ENCODE results near the gene SMYD1. TPM values are rescaled to one million over a fixed set of nuclear protein-coding genes. Genes with fewer than 3 reads are reported as not detected.

The SMYD1 gene
- total RNA-seq, 4 donors from 2014 or later, result 0.04 TPM; not detected in 3

DNA sequence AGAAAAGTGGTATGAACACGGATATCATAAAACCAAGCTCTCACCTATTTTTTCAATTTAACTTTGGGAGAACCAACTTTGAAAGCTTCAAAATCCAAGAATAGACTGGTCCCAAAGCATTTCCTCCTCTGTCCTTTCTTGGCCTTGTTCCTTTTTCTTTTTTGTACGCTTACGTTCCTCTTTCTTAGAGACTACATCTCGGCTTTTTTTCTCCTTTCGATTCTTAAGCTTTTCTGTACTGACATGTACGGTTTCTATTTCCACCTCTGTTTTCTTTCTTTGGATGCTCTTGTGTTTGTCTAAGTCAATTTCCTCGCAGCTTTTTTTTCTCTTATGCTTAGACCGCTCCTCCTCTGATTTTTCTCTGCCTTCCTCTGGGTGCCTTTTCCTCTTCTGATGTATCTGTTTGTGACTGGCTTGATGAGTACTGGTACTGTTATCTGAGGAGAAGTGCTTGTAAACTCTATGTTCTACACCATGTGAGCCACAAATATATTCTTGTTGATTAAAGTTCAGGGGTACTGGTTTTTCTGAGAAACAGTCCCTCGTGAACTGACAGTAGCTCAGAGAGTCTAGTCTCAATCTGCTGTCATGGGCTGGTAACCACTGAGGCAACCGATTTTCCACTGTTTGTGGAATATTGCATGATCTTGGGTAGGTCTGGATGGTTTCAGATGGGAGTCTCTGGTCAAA lies 39.8 kb upstream of the SMYD1 start:
- TF ChIP-seq, protein P1, sequence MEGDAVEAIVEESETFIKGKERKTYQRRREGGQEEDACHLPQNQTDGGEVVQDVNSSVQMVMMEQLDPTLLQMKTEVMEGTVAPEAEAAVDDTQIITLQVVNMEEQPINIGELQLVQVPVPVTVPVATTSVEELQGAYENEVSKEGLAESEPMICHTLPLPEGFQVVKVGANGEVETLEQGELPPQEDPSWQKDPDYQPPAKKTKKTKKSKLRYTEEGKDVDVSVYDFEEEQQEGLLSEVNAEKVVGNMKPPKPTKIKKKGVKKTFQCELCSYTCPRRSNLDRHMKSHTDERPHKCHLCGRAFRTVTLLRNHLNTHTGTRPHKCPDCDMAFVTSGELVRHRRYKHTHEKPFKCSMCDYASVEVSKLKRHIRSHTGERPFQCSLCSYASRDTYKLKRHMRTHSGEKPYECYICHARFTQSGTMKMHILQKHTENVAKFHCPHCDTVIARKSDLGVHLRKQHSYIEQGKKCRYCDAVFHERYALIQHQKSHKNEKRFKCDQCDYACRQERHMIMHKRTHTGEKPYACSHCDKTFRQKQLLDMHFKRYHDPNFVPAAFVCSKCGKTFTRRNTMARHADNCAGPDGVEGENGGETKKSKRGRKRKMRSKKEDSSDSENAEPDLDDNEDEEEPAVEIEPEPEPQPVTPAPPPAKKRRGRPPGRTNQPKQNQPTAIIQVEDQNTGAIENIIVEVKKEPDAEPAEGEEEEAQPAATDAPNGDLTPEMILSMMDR (IDR thresholded peaks at IDR 0.05), result no peak
- TF ChIP-seq POLR2A (IDR thresholded peaks at IDR 0.05), result no peak
- WGBS, 2 donors, result 82 to 88% methylated on average over 10 of the region's 10 CpGs
- intact Hi-C loops (cut with DNase I; ENCODE audit: low total_unique reads), result no loop called here
- no peak overlapping the region for H3K4me3 ChIP-seq (ENCODE audit: low read depth, poor library complexity, severe bottlenecking)
- no peak for DNase-seq (ENCODE audit: low spot score in 2 of 2)

DNA sequence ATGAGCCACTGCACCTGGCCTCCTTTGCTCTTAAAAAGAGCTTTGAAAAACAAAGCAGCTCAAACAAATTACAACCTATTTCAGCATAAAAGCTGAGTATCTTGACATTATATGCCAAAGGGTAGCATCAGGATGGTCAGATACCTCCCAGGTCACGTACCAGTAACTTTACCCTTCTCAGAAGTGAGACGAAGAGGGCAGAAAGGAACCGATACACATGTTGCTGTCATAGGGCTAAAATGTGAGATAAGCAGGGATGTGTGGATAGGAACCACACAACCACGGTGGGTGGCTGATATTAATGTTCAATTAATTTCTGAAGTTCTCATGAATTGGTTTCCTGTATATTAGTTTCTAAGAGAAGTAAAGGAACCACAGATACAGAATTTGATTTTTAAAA lies 38.7 kb upstream of the SMYD1 start:
- H3K4me3 ChIP-seq (ENCODE audit: low read depth, poor library complexity, severe bottlenecking), result no peak overlapping the region
- no peak for DNase-seq (ENCODE audit: low spot score in 2 of 2)
- TF ChIP-seq, protein P1 (IDR thresholded peaks at IDR 0.05), result no peak
- TF ChIP-seq POLR2A (IDR thresholded peaks at IDR 0.05), result no peak
- WGBS, 2 donors, result 95 to 96% methylated on average over 4 of the region's 4 CpGs
- intact Hi-C loops (cut with DNase I; ENCODE audit: low total_unique reads), result no loop called here

DNA sequence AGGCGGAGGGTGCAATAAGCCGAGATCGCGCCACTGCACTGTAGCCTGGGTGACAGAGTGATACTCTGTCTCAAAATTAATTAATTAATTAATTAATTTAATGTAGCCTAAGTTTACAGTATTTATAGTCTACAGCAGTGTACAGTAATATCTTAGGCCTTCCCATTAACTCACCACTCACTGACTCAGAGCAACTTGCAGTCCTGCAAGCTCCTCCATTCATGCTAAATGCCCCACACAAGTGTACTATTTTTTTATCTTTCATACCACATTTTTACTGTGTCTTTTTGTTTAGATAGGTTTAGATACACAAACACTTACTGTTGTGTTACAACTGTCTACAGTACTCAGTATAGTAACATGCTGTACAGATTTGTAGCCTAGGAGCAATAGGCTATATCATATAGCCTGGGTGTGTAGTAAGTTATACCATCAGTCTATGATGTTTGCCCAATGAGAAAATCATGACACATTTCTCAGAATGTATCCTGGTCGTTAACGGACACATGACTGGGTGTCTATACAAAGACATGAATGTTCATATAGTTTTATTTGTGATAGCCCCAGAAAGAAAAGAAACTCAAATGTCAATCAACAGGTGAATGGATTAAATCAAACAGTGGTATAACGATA lies 35.4 kb upstream of the SMYD1 start:
- intact Hi-C loops (cut with DNase I; ENCODE audit: low total_unique reads), result no loop called here
- H3K4me3 ChIP-seq (ENCODE audit: low read depth, poor library complexity, severe bottlenecking), result no peak overlapping the region
- DNase-seq (ENCODE audit: low spot score in 2 of 2), result no peak
- 92 to 96% methylated on average over 7 of the region's 7 CpGs for WGBS, 2 donors
- no peak for TF ChIP-seq POLR2A (IDR thresholded peaks at IDR 0.05)
- TF ChIP-seq, protein P1 (IDR thresholded peaks at IDR 0.05), result no peak

DNA sequence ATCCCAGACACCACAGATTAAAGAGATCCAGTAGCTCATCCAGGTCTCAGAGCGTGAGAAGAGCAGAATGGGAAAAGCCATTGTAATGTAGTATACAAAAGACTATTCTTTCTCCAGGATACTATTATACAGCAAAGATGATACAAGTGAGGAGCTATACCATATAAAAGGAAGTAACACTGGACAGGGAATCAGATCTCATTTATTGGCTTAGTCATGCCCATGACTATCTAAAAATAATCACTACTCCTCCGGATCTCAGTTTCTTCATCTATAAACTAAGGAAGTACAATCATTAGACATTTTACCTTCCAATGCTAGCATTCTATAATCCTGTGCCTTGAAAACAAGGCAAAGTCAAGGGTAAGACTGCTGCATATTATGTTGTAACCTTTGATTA lies 31.4 kb upstream of the SMYD1 start:
- no peak overlapping the region for H3K4me3 ChIP-seq (ENCODE audit: low read depth, poor library complexity, severe bottlenecking)
- intact Hi-C loops (cut with DNase I; ENCODE audit: low total_unique reads), result no loop called here
- TF ChIP-seq POLR2A (IDR thresholded peaks at IDR 0.05), result no peak
- TF ChIP-seq, protein P1 (IDR thresholded peaks at IDR 0.05), result no peak
- WGBS, 2 donors, result 80 to 81% methylated on average over 2 of the region's 2 CpGs
- DNase-seq (ENCODE audit: low spot score in 2 of 2), result no peak

DNA sequence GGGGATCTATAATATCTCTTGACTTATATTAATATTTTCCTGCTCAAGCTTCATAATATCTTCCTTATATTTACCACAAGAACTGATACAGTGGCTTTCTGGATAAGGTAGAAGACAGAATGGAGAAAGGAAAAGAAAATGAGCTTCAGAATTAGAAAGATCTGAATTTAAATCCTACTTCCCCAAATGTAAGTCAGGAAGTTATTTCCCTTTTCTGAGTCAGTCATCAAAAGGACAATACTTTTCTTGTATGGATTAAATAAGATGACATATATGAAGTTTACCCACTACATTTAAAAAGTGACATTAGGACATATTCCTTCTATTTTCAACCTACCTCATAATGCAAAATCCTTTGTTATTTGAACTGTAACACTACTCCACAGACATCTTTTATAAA lies 31.0 kb upstream of the SMYD1 start:
- intact Hi-C loops (cut with DNase I; ENCODE audit: low total_unique reads), result no loop called here
- no peak for TF ChIP-seq POLR2A (IDR thresholded peaks at IDR 0.05)
- TF ChIP-seq, protein P1 (IDR thresholded peaks at IDR 0.05), result no peak
- no peak overlapping the region for H3K4me3 ChIP-seq (ENCODE audit: low read depth, poor library complexity, severe bottlenecking)
- DNase-seq (ENCODE audit: low spot score in 2 of 2), result no peak

Measured in lower leg skin (tissue), 4 donors.